Activated CD4-positive, alpha-beta T cell treated with anti-CD3 and anti-CD28 coated beads for 1 hour (primary cell): ENCODE results near the gene FGFBP3.
"Not testable (repeated sequence)": the region's sequence is repeated elsewhere in the genome, so short reads cannot be mapped to it uniquely, and the experiment has no call there.

Source experiments
- DNase-seq: peaks from one replicate; pipeline ENCODE4 v3.0.0-alpha.2; 2020

The FGFBP3 gene

DNA sequence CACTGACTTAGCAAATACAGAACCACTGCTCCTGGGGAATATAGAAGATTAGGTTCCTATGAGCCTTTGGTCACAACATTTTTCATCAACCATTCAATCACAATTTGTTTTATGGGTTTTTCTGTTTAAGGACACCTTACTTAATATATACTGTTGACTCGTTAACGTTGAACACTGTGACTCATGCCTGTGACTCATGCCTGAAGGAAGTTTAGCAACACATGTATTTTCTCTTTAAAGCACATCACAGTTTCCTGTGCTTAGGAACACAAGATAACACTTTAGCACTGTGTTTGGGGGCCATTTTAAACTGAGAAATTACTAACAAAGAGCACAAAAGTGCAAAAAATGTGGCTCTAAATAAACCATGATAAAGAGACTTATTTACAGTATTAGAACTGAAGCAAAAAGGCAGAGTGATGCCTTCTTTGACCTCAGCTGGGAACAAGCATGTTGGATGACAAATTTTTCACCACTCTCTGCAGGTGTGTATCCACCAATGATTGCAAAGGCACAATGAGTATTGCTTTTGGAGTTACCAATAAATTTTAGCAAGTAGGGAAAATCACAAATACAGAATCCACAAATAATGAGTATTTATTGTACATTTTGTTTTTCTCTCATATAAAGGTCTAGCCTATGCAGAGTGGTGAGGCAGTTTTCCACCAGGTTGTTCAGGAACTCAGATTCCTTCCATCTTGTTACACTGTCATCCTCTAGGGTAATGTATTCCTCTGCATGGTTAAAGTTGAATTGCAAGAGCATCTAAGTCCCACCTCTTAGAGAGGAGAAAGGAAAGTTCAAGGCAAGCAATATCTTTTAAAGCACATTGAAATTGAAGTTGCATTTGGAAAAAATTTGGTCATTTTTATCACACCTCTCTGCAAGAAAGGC lies 7.3 kb downstream of the FGFBP3 start:
- DNase-seq: peak; percentile 26

DNA sequence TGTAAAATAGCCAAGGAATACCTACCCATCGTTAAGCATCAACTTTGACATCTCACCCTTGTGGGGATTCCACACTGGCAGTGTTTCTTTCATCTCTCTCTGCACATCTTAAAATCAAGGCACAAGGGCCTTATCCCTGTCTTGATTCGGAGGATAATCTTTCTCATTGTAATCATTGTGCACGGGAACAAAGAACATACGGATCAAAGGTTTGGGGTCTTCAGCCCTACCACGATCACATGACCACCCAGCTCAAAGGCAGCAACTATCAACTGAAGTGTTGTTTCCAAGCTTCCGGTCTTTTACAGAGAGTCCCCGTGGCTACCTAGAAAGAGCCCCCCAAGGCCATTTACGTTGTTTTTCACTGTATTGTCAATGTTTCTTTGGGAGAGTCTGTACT lies 11.9 kb downstream of the FGFBP3 start:
- DNase-seq: no peak

GRCh38 chr10:91896212-91896756 lies 13.0 kb downstream of the FGFBP3 start:
- no peak for DNase-seq

DNA sequence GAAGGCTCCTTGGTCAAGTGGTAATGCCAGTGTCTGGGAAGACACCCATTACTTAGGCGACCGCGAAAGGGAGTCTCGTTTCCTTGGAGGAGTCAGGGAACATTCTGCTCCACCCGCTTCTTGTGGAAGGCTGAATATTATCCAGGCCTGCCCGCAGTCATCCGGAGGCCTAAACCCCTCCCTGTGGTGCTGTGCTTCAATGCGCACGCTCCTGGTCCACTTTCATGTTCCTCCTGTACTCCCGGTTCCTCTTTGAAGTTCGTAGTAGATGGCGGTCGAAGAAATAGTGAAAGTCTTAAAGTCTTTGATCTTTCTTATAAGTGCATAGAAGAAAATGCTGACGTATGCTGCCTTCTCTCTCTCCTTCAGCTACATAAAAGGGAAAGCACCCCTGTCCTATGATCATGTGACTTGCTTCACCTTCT lies 15.0 kb downstream of the FGFBP3 start:
- DNase-seq: not testable (repeated sequence)

DNA sequence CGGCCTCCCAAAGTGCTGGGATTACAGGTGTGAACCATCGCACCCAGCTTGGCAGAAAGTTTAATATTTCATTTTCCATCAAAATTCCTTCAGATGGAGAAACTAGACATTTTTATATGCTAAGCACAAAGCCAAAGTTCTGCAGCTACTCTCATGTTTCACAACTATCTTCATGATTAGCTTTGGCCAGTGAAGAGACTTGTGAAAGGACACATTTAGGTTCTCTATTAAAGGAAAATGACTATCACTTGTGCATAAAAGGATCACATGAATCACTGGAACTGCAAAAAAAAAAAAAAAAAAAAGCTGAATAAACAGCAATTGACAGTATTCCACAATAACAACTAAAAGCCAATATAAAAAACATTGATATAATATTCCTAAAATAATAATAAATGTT lies 16.2 kb downstream of the FGFBP3 start:
- no peak for DNase-seq

GRCh38 chr10:91891125-91892001 lies 17.9 kb downstream of the FGFBP3 start:
- DNase-seq: no peak

- no peak for DNase-seq
These were observed 21.8 kb downstream of the FGFBP3 start for GRCh38 chr10:91887272-91888076.

DNA sequence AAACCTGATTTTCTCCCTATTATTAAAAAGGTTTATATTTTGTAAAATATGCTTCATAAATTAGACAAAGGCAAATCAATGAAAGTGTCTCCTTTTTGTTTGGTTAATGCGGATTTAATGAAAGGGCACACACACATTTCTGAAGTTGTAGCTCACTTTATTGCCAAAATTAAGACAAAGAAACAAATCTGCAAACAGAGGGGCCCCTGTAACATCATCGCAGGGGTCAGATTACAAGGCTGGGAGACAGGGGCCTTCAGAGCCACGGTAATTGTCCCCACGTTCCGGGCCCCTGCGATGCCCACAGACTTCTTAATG lies 22.4 kb downstream of the FGFBP3 start:
- DNase-seq: no peak

GRCh38 chr10:91885362-91886079 lies 23.8 kb downstream of the FGFBP3 start:
- DNase-seq: no peak

- no peak for DNase-seq
These were observed 24.8 kb downstream of the FGFBP3 start for GRCh38 chr10:91884536-91884935.

DNA sequence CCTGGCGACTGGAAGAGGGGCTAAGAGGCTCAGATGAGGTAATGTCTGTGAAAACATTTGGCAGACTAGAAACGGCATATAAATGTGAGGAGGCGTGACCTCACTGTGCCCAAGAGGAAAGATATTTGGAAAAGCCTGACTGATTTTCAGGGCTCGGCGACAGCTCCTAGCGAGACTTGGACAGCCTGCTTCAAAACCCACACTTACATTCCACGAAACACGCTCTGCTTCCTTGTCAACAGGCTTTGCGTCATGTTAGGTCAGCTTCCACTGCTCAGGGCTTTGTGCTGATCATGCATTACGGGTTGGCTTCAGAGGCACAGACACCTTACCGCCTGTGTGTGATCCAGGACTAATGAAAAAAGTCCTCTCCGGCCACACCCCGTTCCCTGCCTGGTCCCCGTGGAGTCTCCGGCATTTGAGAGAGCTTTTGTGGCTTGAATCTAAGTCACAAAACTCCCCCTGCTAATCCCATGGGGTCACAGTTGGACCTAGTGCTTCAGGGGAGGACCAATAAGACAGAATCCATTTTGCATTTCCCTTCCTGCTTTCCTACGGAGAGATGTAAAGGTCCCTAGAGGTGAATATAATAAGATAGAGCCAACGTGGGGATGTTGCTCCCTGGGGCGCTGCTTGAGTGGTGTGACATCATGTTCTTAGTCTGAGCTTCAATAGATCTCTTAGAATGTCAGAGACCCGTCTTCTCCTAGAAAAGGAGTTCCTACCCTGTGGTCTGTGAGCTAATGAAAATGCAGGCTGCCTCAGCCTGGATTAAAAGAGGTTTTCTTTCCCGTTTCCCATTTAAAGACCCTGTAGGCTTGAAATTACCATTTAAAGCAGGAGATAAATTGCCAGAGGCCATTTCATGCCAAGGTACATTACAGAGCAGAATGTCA lies 25.5 kb downstream of the FGFBP3 start:
- no peak for DNase-seq

- DNase-seq: no peak
These were observed 29.0 kb downstream of the FGFBP3 start for GRCh38 chr10:91880310-91880709.

DNA sequence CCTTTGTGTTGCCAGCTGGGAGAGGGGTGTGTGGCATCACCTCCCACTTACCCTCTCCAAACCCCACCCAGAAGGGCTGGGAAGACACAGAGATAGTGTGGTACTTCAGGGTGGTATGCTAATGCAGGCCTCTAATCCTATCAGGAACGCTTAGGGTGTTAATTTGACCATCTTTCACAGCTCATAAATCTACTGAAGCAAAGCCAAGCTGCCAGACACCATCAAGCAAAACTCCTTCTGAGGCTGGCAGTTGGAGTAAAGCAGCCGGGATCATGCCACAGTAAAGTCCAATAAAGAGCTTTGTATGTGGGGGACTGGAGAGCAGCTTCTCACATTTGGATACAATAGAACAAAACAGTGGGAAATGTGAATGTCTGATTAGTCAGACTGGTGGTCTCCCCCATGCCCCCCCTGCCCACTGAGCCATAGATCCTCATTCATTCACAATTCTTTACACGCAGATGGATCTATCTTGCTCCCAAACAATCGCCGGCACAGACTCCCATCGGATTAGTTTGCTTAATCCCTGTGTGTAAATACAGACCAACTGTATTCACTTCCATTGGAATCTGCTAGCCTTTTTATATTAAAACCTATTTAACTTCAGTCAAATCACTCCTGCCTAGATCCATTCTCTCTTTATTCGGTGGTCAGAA lies 29.6 kb downstream of the FGFBP3 start:
- DNase-seq: no peak

- DNase-seq: no peak
These were observed 33.5 kb downstream of the FGFBP3 start for GRCh38 chr10:91875779-91876178.

DNA sequence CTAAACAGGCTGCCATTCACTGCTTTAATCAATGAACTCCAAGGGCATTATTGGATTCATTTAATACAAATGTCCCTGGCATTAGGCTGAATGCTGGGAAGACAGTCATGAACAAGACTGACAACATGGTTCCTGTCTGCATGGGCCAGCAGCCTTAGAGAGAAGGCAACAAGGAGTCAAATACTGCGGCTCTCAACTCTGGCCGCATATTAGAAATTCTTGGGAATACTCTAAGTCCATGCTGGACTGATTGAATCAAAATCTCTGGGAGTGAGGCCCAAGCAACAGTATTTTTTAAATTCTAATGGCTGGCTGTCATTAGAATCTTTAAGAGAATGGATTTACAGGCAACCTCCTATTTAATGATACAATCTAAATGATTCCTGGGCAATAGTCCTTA lies 34.1 kb downstream of the FGFBP3 start:
- no peak for DNase-seq

GRCh38 chr10:91865562-91866081 lies 43.7 kb downstream of the FGFBP3 start:
- no peak for DNase-seq

DNA sequence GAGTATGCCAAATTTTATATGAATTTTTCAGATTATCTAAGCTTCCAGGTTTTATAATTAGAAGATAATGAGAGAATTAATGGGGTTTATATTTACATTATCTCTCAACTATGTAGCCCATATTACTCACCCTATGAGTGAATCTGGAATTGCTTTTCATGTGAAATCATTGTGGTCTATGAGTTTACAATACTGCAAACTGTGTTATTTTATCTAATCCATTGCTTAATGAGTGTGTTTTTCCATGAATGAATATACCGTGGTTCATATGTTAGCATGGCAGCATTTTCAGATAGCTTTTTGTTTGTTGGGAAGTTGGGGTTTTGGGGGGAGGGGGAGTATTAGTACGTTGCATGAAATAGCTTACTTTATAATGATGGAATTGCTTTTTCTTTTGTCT lies 44.5 kb downstream of the FGFBP3 start:
- DNase-seq: no peak

- DNase-seq: no peak
These were observed 45.2 kb downstream of the FGFBP3 start for GRCh38 chr10:91864099-91864498.

- DNase-seq: no peak
These were observed 48.4 kb downstream of the FGFBP3 start for GRCh38 chr10:91860885-91861284.

- DNase-seq: no peak
These were observed 52.6 kb downstream of the FGFBP3 start for GRCh38 chr10:91856637-91857036.
